K562 (cell line): ENCODE measurements around the gene MYMK. TPM values are rescaled to one million over a fixed set of nuclear protein-coding genes. Genes with fewer than 3 reads are reported as not detected.

Experiments used
- ARID1B ChIP-seq: fragments of 450-650 bp; IDR thresholded peaks from 2 replicates; pipeline ENCODE4 v1.6.1; 2016; ENCODE audit warnings: antibody characterized with exemption, mild to moderate bottlenecking, inconsistent platforms
- CBFA2T2 ChIP-seq: fragments of 450-650 bp; conservative IDR thresholded peaks from 2 replicates; pipeline ENCODE4 v1.6.1; 2017; ENCODE audit warnings: mild to moderate bottlenecking
- CCAR2 ChIP-seq: fragments of 200-400 bp; formaldehyde crosslinking; IDR thresholded peaks from 2 replicates; pipeline ENCODE4 v1.6.1; 2017; ENCODE audit warnings: mild to moderate bottlenecking, low read depth, low read length
- DDX20 ChIP-seq: fragments of 450-650 bp; IDR thresholded peaks from 2 replicates; pipeline ENCODE4 v1.6.1; 2016; ENCODE audit warnings: missing genetic modification characterization, low read depth, mild to moderate bottlenecking, missing compliant biosample characterization, moderate library complexity
- E2F3 ChIP-seq: fragments of 250-450 bp; sonication (Bioruptor Pico); IDR thresholded peaks from 2 replicates; pipeline ENCODE4 v1.4.0; 2020; ENCODE audit warnings: mild to moderate bottlenecking
- GABPB1 ChIP-seq: sonication (generic); formaldehyde crosslinking; IDR thresholded peaks from 2 replicates; pipeline ENCODE4 v1.8.0; 2022; ENCODE audit warnings: mild to moderate bottlenecking, missing genetic modification reagents
- HMBOX1 ChIP-seq: sonication (generic); IDR thresholded peaks from 2 replicates; pipeline ENCODE4 v1.6.1; 2016
- NFXL1 ChIP-seq: fragments of 450-650 bp; formaldehyde crosslinking; IDR thresholded peaks from 2 replicates; pipeline ENCODE4 v1.4.0; 2021; ENCODE audit warnings: mild to moderate bottlenecking
- NKRF ChIP-seq: fragments of 450-650 bp; IDR thresholded peaks from 2 replicates; pipeline ENCODE4 v1.6.1; 2016; ENCODE audit warnings: borderline replicate concordance
- RREB1 ChIP-seq: fragments of 250-450 bp; sonication (Bioruptor Pico); IDR thresholded peaks from 2 replicates; pipeline ENCODE4 v1.4.0; 2020
- TCF3 ChIP-seq: sonication (generic); formaldehyde crosslinking; IDR thresholded peaks from 2 replicates; pipeline ENCODE4 v1.4.0; 2020; ENCODE audit warnings: mild to moderate bottlenecking, missing genetic modification reagents
- USF1 ChIP-seq: sonication (generic); formaldehyde crosslinking; IDR thresholded peaks from 2 replicates; pipeline ENCODE4 v1.9.0; 2022; ENCODE audit warnings: mild to moderate bottlenecking, missing genetic modification reagents
- ZBTB2 ChIP-seq: fragments of 450-650 bp; IDR thresholded peaks from 2 replicates; pipeline ENCODE4 v1.6.1; 2016; ENCODE audit warnings: antibody characterized with exemption
- ZBTB26 ChIP-seq: fragments of 450-650 bp; formaldehyde crosslinking; IDR thresholded peaks from 2 replicates; pipeline ENCODE4 v1.4.0; 2022; ENCODE audit warnings: missing genetic modification characterization
- ZNF175 ChIP-seq: fragments of 200-800 bp; sonication (Bioruptor generic); IDR thresholded peaks from 2 replicates; pipeline ENCODE4 v1.6.1; 2016; ENCODE audit warnings: low read depth, mild to moderate bottlenecking, missing genetic modification characterization, missing compliant biosample characterization
- ZNF445 ChIP-seq: fragments of 250-450 bp; sonication (Bioruptor Pico); IDR thresholded peaks from 2 replicates; pipeline ENCODE4 v1.4.0; 2020; ENCODE audit warnings: low read depth, mild to moderate bottlenecking, moderate library complexity
- ZNF766 ChIP-seq: fragments of 200-800 bp; sonication (Bioruptor generic); conservative IDR thresholded peaks from 2 replicates; pipeline ENCODE4 v1.6.1; 2016; ENCODE audit warnings: missing genetic modification characterization, missing compliant biosample characterization
- polyA plus RNA-seq, 8 experiments: library from polyadenylated mRNA; depleted of rRNA in 4 of 8; stranded (reverse) in 5 of 8; unstranded in 3 of 8; fragments of >200 nt; fragmentation: Nextera tagmentation in 2 of 8; fragmentation: Illumina TruSeq in 1 of 8; extraction: Ambion mirVana in 2 of 8; extraction: Trizol in 1 of 8; gene quantifications; 2 replicates each; pipeline versions ENCODE4 v1.2.1 to v1.2.3, GENCODE V29; 2011 to 2014; ENCODE audit warnings: inconsistent platforms in 1 of 8, missing spikeins in 1 of 8
- total RNA-seq, 7 experiments: library from RNA; depleted of rRNA in 6 of 7; stranded (reverse); fragments of >200 nt in 6 of 7; fragmentation: Illumina TruSeq in 2 of 7; extraction: Trizol in 2 of 7; gene quantifications; 2 replicates each; pipeline versions ENCODE4 v1.2.1 to v1.2.3, GENCODE V29; 2011 to 2021; ENCODE audit warnings: low replicate concordance in 1 of 7

Gene MYMK
- total and polyA plus RNA-seq, 9 of the 15 experiments (the other 6 are each of a cell fraction or from before 2014, with no cell fraction given) = not detected

GRCh38 chr9:133506653-133507038 is 18.1 kb downstream of the MYMK start (continued):
- TF ChIP-seq RREB1 (CRISPR knock-in tag) = no peak
- TF ChIP-seq ZNF175 (CRISPR knock-in tag) = no peak
- TF ChIP-seq ZBTB26 (CRISPR knock-in tag) = no peak
- TF ChIP-seq USF1 = no peak
- no peak for TF ChIP-seq ZNF766
- no peak for TF ChIP-seq NFXL1 (CRISPR knock-in tag)
- TF ChIP-seq ZBTB2 = no peak
- TF ChIP-seq CCAR2 = no peak
- TF ChIP-seq GABPB1 (CRISPR knock-in tag) = 0 out of 2 replicates have a peak, but pooled peaks have one; percentile 36
- peak; percentile 21; the same call in 1 of the 2 replicates for TF ChIP-seq CBFA2T2
- TF ChIP-seq HMBOX1 = peak; percentile 78
- TF ChIP-seq ARID1B = peak; percentile 6; the same call in 1 of the 2 replicates
- TF ChIP-seq ZNF445 = no peak
- TF ChIP-seq NKRF = no peak
- TF ChIP-seq E2F3 (CRISPR knock-in tag) = no peak
- TF ChIP-seq TCF3 (CRISPR knock-in tag) = peak; percentile 60; the same call in 1 of the 2 replicates
- TF ChIP-seq DDX20 = no peak
